Dendritic cell treated with granulocyte-macrophage colony-stimulating factor and Interleukin-4, amounts not matched to agents 40 ng/mL and 50 ng/mL, for 4 days (primary cell): ENCODE data around the gene TSEN2.

Experiments
- H3K27ac Mint-ChIP-seq: one replicate; pipeline ENCODE4 v1.8.0; 2022; ENCODE audit warnings: mild to moderate bottlenecking, mixed read lengths
- H3K27me3 Mint-ChIP-seq: one replicate; pipeline ENCODE4 v1.8.0; 2022; ENCODE audit warnings: mild to moderate bottlenecking, mixed read lengths
- H3K36me3 Mint-ChIP-seq: one replicate; pipeline ENCODE4 v1.8.0; 2022; ENCODE audit warnings: low read depth, mixed read lengths
- H3K4me1 Mint-ChIP-seq: one replicate; pipeline ENCODE4 v1.8.0; 2022; ENCODE audit warnings: low read depth, mixed read lengths
- H3K4me3 Mint-ChIP-seq: one replicate; pipeline ENCODE4 v1.8.0; 2022; ENCODE audit warnings: mild to moderate bottlenecking, moderate library complexity, mixed read lengths
- H3K9me3 Mint-ChIP-seq: one replicate; pipeline ENCODE4 v1.8.0; 2022; ENCODE audit warnings: mixed read lengths
- intact Hi-C: fragments of 100-400 bp; cut with micrococcal nuclease; formaldehyde crosslinking; loops from one replicate; pipeline ENCODE4 v1.15.0; 2022

The TSEN2 gene

GRCh38 chr3:12549971-12550760 is 65.9 kb downstream of the TSEN2 start:
- intact Hi-C loops, result no loop called here
- H3K27ac Mint-ChIP-seq, result no peak overlapping the region
- H3K9me3 Mint-ChIP-seq, result no peaks in the 10 kb centered on the region
- peaks cover 32% of the 10 kb centered on the region for H3K27me3 Mint-ChIP-seq
- H3K36me3 Mint-ChIP-seq, result no peaks in the 10 kb centered on the region
- H3K4me3 Mint-ChIP-seq, result no peak overlapping the region
- H3K4me1 Mint-ChIP-seq, result peaks cover 8% of the 10 kb centered on the region

DNA sequence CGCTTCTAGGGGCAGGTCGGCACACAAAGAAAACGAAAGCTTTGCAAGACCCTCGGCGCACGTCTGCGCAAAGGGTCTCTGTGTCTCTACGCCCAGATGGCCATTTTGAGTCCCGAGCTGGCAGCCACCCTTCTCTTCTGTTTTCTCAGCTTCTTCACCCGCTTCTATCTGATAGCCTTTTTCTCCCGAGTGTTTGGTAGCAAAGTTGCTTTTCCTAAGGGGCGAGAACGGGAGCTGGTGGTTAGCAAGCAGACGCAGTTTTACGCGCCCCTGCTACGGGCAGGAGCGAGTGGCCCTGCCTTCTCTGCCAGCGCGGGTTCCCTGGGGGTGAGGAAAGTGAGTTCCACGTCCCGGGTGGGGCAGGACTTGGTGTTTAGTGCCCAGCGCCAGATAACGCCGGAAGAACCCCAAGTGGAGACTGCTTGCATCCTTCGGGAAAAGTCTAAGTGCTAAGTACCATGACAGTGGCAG is 69.7 kb downstream of the TSEN2 start:
- Mint-ChIP-seq H3K4me3 (peak overlapping the region; percentile 73), H3K27me3 (peaks cover 32% of the 10 kb centered on the region), H3K9me3 (no peaks in the 10 kb centered on the region), H3K4me1 (peaks cover 31% of the 10 kb centered on the region), H3K27ac (peak overlapping the region; percentile 62), H3K36me3 (peaks cover 12% of the 10 kb centered on the region)
- intact Hi-C loops, result no loop called here

GRCh38 chr3:12556314-12556689 is 72.0 kb downstream of the TSEN2 start:
- Mint-ChIP-seq H3K36me3 (peaks cover 12% of the 10 kb centered on the region), H3K27me3 (peaks cover 24% of the 10 kb centered on the region), H3K4me3 (peak overlapping the region; percentile 85), H3K9me3 (no peaks in the 10 kb centered on the region), H3K4me1 (peaks cover 50% of the 10 kb centered on the region), H3K27ac (peak overlapping the region; percentile 89)
- intact Hi-C loops, result loop anchor here (2.0 kb wide), 1 partner anchor 108 kb away; the partner anchor contains the start of gene RAF1

DNA sequence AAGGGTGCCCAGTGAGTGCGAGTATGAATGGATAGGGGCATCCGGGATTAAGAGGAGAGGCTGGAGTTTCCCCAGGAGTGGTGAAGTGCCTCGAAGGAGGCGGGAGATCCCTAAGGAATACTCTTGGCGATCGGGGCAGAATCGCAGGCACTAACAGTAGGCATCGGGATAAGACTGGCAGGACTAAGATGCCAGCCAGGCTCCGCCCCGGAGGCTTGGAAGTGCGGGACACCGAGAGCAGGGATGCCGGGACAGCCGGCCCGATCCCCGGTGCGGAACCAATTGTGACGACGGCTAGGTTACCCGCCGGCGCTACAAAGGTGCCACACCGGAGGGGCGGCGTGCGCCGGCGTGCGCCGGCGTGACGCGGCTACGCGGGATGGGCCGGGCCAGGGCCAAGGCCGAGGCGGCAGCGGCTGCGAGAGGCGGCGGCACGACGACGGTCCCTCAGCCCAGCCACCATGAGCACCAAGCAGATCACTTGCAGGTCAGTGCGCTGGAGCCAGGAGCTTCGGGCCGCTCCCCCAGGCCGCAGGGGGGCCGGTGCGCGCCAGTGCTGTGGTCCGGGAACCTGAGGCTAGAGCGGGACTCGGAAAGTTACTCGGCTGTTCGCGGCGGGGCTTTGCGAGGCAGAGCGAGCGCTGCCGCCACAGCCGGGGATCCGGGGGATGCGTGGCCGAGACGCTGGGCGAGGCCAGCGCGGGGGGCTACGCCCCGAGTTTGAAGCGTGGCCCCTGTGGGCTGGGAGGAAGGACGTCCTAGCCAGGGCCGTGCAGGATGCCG is 72.6 kb downstream of the TSEN2 start, which contains the start of gene MKRN2:
TSS of gene MKRN2 (plus strand) at position 398 of the 783 bp plus-strand sequence. CDS start at position 462, 64 bp downstream.
- H3K9me3 Mint-ChIP-seq, result no peaks in the 10 kb centered on the region
- H3K27me3 Mint-ChIP-seq, result peaks cover 21% of the 10 kb centered on the region
- peaks cover 12% of the 10 kb centered on the region for H3K36me3 Mint-ChIP-seq
- intact Hi-C loops, result loop anchor here (2.0 kb wide), 1 partner anchor 108 kb away; the partner anchor contains the start of gene RAF1
- H3K4me3 Mint-ChIP-seq, result peak within 1 kb of the TSS; percentile 85
- peaks cover 52% of the 10 kb centered on the region for H3K4me1 Mint-ChIP-seq
- peak within 1 kb of the TSS; percentile 89 for H3K27ac Mint-ChIP-seq

DNA sequence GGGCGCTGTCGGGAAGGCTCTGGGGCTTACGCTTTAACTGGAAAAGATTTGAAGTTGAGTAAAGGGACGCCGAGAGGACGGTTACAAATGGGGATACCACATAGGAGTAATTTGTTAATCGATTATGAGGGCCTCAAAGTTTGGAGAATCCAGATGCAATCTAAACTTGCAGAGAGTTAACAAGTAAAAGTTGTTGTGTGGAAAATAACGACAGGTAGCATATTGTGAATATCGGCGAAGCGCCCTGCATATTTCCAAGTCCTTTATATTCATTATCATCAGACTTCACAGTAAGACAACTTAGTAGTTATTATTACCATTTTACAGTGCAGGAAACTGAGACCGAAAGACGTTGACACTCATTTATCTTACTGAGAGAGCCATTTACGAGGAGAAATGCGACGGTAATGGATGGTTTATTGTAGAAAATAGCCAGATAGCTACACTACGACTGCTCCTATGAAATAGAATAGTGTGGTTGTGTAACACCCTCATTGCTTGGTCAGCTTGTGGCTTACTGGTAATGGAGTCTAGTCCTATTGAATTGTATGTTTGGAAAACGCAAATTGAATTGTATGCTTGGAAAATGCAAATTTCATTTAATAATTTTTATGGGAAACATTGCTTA is 73.3 kb downstream of the TSEN2 start:
- Mint-ChIP-seq H3K4me3 (peak overlapping the region; percentile 85), H3K27me3 (peaks cover 17% of the 10 kb centered on the region), H3K4me1 (peaks cover 57% of the 10 kb centered on the region), H3K27ac (peak overlapping the region; percentile 89), H3K36me3 (peaks cover 12% of the 10 kb centered on the region), H3K9me3 (no peaks in the 10 kb centered on the region)
- intact Hi-C loops, result loop anchor here (2.0 kb wide), 1 partner anchor 107 kb away; the partner anchor contains the start of gene RAF1

DNA sequence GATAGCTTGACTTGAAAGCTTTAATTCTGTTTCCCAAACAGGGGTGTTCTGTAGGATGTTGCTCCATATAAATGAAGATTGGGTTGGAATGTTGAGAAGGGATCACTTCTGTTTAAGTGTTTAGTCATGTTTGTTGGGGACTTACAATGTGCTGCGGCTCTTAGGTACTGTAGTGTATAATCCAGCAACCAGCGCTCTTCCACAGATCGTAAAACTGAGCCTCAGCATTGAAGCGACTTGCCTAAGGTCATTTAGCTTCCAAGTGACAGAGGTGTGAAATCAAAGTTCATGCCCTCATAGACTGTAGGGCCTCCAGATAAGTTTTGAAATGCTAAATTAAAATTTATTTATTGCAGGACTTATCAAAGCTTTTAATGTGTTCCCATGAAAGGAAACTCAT is 74.4 kb downstream of the TSEN2 start:
- no peaks in the 10 kb centered on the region for H3K9me3 Mint-ChIP-seq
- no peak overlapping the region for H3K27ac Mint-ChIP-seq
- H3K27me3 Mint-ChIP-seq, result peaks cover 12% of the 10 kb centered on the region
- intact Hi-C loops, result no loop called here
- H3K4me1 Mint-ChIP-seq, result peaks cover 56% of the 10 kb centered on the region
- H3K36me3 Mint-ChIP-seq, result peaks cover 12% of the 10 kb centered on the region
- H3K4me3 Mint-ChIP-seq, result no peak overlapping the region

DNA sequence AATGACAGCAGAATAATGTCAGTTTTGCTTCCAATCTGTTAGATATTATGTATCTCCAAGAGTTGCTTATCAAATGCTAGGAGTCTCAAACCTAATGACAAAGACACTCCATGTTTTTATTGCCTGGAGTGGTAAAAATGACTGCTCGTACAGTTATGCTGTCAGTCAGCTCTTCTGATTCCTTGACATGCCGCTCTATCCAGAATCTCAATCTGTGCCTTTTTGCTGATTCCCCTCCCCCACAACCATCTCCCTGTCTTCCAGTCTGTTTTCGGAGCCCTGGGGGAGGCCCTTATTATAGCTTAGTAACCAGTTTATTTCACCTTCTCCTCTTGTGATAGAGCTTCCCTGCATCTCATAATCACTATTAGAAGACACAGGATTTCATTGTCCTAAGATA is 75.2 kb downstream of the TSEN2 start:
- H3K9me3 Mint-ChIP-seq, result no peaks in the 10 kb centered on the region
- peaks cover 53% of the 10 kb centered on the region for H3K4me1 Mint-ChIP-seq
- intact Hi-C loops, result no loop called here
- H3K27me3 Mint-ChIP-seq, result peaks cover 9% of the 10 kb centered on the region
- peaks cover 14% of the 10 kb centered on the region for H3K36me3 Mint-ChIP-seq
- no peak overlapping the region for H3K4me3 Mint-ChIP-seq
- no peak overlapping the region for H3K27ac Mint-ChIP-seq

GRCh38 chr3:12560505-12561190 is 76.4 kb downstream of the TSEN2 start:
- peaks cover 57% of the 10 kb centered on the region for H3K4me1 Mint-ChIP-seq
- peaks cover 23% of the 10 kb centered on the region for H3K36me3 Mint-ChIP-seq
- peaks cover 2% of the 10 kb centered on the region for H3K27me3 Mint-ChIP-seq
- peaks cover under 1% of the 10 kb centered on the region for H3K9me3 Mint-ChIP-seq
- no peak overlapping the region for H3K4me3 Mint-ChIP-seq
- intact Hi-C loops, result no loop called here
- H3K27ac Mint-ChIP-seq, result no peak overlapping the region

DNA sequence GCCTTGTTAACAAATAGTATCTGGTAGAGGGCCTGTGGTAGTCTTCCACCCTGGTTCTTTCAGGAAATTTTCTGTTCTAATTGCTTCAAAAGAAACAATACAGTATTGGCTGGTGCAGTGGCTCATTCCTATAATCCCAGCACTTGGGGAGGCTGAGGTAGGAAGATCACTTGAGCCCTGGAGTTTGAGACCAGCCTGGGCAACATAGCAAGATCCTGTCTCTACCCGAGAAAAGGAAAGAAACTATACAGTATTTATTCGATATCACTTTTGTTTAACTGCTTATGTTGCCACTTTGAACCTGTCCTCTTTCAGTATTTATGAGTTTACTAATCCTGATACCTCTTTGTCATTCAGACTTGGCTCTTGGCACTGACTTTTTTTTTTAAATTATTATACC is 77.1 kb downstream of the TSEN2 start:
- Mint-ChIP-seq H3K4me3 (no peak overlapping the region), H3K27me3 (no peaks in the 10 kb centered on the region), H3K36me3 (peaks cover 27% of the 10 kb centered on the region), H3K4me1 (peaks cover 49% of the 10 kb centered on the region), H3K9me3 (peaks cover 8% of the 10 kb centered on the region), H3K27ac (no peak overlapping the region)
- intact Hi-C loops, result no loop called here

DNA sequence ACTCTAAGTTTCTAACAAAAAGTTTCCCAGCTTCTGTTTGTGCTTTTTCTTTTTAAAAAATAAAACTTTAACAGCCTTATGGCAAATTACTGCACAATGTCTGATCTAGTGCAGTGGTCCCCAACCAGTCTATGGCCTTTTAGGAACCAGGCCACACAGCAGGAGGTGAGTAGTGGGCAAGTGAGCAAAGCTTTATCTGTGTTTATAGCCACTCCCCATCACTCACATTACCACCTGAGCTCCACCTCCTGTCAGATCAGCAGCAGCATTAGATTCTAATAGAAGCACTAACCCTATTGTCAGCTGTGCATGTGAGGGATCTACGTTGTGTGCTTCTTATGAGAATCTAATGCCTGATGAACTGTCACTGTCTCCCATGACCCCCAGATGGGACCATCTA is 78.2 kb downstream of the TSEN2 start:
- peaks cover 29% of the 10 kb centered on the region for H3K36me3 Mint-ChIP-seq
- intact Hi-C loops, result no loop called here
- no peaks in the 10 kb centered on the region for H3K27me3 Mint-ChIP-seq
- no peak overlapping the region for H3K4me3 Mint-ChIP-seq
- H3K27ac Mint-ChIP-seq, result peak overlapping the region; percentile 15
- peaks cover 13% of the 10 kb centered on the region for H3K9me3 Mint-ChIP-seq
- H3K4me1 Mint-ChIP-seq, result peaks cover 52% of the 10 kb centered on the region

DNA sequence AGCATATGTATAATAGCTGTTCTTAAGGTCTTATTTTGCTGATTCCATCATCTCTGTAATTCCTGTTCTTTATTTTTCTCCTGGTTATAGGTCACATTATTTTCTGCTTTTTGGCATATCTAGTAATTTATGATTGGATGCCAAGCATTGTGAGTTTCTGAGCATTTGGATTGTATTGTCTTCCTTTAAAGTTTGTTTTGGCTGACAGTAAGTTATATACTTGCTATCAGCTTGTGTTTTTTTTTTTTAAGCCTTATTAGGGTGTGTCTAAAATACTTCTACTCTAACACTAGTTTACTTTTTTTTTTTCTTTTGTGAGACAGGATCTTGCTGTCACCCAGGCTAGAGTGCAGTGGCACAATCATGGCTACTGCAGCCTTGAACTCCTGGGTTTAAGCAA is 82.7 kb downstream of the TSEN2 start:
- intact Hi-C loops, result no loop called here
- no peak overlapping the region for H3K27ac Mint-ChIP-seq
- H3K4me3 Mint-ChIP-seq, result no peak overlapping the region
- peaks cover 19% of the 10 kb centered on the region for H3K4me1 Mint-ChIP-seq
- H3K36me3 Mint-ChIP-seq, result peaks cover 66% of the 10 kb centered on the region
- peaks cover 13% of the 10 kb centered on the region for H3K9me3 Mint-ChIP-seq
- no peaks in the 10 kb centered on the region for H3K27me3 Mint-ChIP-seq

- intact Hi-C loops, result no loop called here
- peaks cover 84% of the 10 kb centered on the region for H3K36me3 Mint-ChIP-seq
Measured at GRCh38 chr3:12568747-12569146, 84.5 kb downstream of the TSEN2 start.

GRCh38 chr3:12569836-12570235 is 85.6 kb downstream of the TSEN2 start:
- Mint-ChIP-seq H3K4me1 (peaks cover 8% of the 10 kb centered on the region), H3K27ac (no peak overlapping the region), H3K27me3 (no peaks in the 10 kb centered on the region), H3K9me3 (peaks cover 13% of the 10 kb centered on the region), H3K4me3 (no peak overlapping the region), H3K36me3 (peaks cover 89% of the 10 kb centered on the region)
- intact Hi-C loops, result no loop called here

More at GRCh38 chr3:12568747-12569146, 84.5 kb downstream of the TSEN2 start:
- no peak overlapping the region for H3K4me3 Mint-ChIP-seq
- no peak overlapping the region for H3K27ac Mint-ChIP-seq
- H3K9me3 Mint-ChIP-seq, result peaks cover 13% of the 10 kb centered on the region
- H3K4me1 Mint-ChIP-seq, result peaks cover 13% of the 10 kb centered on the region
- H3K27me3 Mint-ChIP-seq, result no peaks in the 10 kb centered on the region
